HG03097 (cell line): ENCODE measurements around the gene TMEM200A.

Source experiments
- ATAC-seq: cut with Tn5 transposase; IDR thresholded peaks from one replicate; pipeline ENCODE4 v1.9.1; 2021; ENCODE audit not compliant: unreplicated experiment, low FRiP score

The TMEM200A gene

GRCh38 chr6:130482645-130483390, 117.0 kb downstream of the TMEM200A start:
- no peak for ATAC-seq

- ATAC-seq = no peak
Measured at GRCh38 chr6:130485870-130486269, 120.1 kb downstream of the TMEM200A start.

GRCh38 chr6:130486417-130486816, 120.6 kb downstream of the TMEM200A start:
- no peak for ATAC-seq

- no peak for ATAC-seq
Measured at GRCh38 chr6:130489514-130489913, 123.7 kb downstream of the TMEM200A start.
